SK-N-SH (cell line): ENCODE measurements around the gene BLOC1S3. TPM values are rescaled to one million over a fixed set of nuclear protein-coding genes. Genes with fewer than 3 reads are reported as not detected.
A peak's percentile ranks its signal among the peaks of the same experiment; 100 is the strongest.

ENCODE experiments used
- CTCF ChIA-PET: fragments of 300-600, 350-600 bp; formaldehyde crosslinking; extraction: SDS; loops from one replicate; lab custom pipeline; 2021; lab: Yijun Ruan, JAX
- POLR2A ChIA-PET: fragments of 350-600 bp; sonication (Branson Sonifier 250); formaldehyde crosslinking; extraction: SDS; loops from one replicate; lab custom pipeline; 2020; ENCODE audit warnings: antibody characterized with exemption, inconsistent platforms; lab: Yijun Ruan, JAX
- DNase-seq: peaks from one replicate; pipeline ENCODE4 v3.0.0; 2012
- H2AFZ ChIP-seq: fragments of 200-600 bp; sonication (generic); 2 replicates; pipeline ENCODE4 v1.8.1; 2016; ENCODE audit warnings: antibody characterized with exemption, mild to moderate bottlenecking, low read depth
- H3F3A ChIP-seq: fragments of 200-600 bp; sonication (generic); replicated peaks from 2 replicates; pipeline ENCODE3; 2016; ENCODE audit warnings: antibody characterized with exemption, mild to moderate bottlenecking; ENCODE audit not compliant: insufficient read depth
- H3K27ac ChIP-seq, 2 experiments: fragments of 200-500 bp in 1 of 2; fragments of 200-600 bp in 1 of 2; sonication (Bioruptor generic) in 1 of 2; sonication (generic), shearing (Covaris generic) in 1 of 2; 2 replicates each; pipeline versions ENCODE4 v1.5.1 to v1.6.1; 2014 to 2016; ENCODE audit warnings: low read depth in 2 of 2, inconsistent platforms in 1 of 2, low read length in 1 of 2, mild to moderate bottlenecking in 1 of 2, mixed read lengths in 1 of 2
- H3K27me3 ChIP-seq: fragments of 200-600 bp; sonication (generic), shearing (Covaris generic); 2 replicates; pipeline ENCODE4 v1.6.1; 2016; ENCODE audit warnings: mixed run types; ENCODE audit not compliant: insufficient read depth
- H3K36me3 ChIP-seq, 2 experiments: fragments of 200-500 bp in 1 of 2; fragments of 200-600 bp in 1 of 2; sonication (Bioruptor generic) in 1 of 2; sonication (generic) in 1 of 2; replicated peaks in 1 of 2; 2 replicates each; pipeline versions ENCODE3 to v1.5.1; 2014 to 2016; ENCODE audit warnings: low read length in 1 of 2, mild to moderate bottlenecking in 1 of 2; ENCODE audit not compliant: insufficient read depth in 2 of 2, control insufficient read depth in 1 of 2
- H3K4me1 ChIP-seq, 2 experiments: fragments of 200-500 bp in 1 of 2; fragments of 200-600 bp in 1 of 2; sonication (Bioruptor generic) in 1 of 2; sonication (generic), shearing (Covaris generic) in 1 of 2; 2 replicates each; pipeline versions ENCODE4 v1.5.1 to v1.6.1; 2014 to 2016; ENCODE audit warnings: low read depth in 1 of 2, low read length in 1 of 2, mixed run types in 1 of 2; ENCODE audit not compliant: insufficient read depth in 2 of 2, control insufficient read depth in 1 of 2
- H3K4me2 ChIP-seq: fragments of 200-600 bp; sonication (generic), shearing (Covaris generic); 2 replicates; pipeline ENCODE4 v1.6.1; 2017; ENCODE audit warnings: mixed run types
- H3K4me3 ChIP-seq, 2 experiments: fragments of 200-500 bp in 1 of 2; fragments of 200-600 bp in 1 of 2; sonication (Bioruptor generic) in 1 of 2; sonication (generic), shearing (Covaris generic) in 1 of 2; 2 replicates each; pipeline versions ENCODE4 v1.5.1 to v1.8.1; 2014 to 2016; ENCODE audit warnings: low read depth in 2 of 2, inconsistent platforms in 1 of 2, low read length in 1 of 2, mild to moderate bottlenecking in 1 of 2, mixed read lengths in 1 of 2, moderate library complexity in 1 of 2
- H3K79me2 ChIP-seq: fragments of 200-600 bp; sonication (generic); 2 replicates; pipeline ENCODE4 v1.8.1; 2017; ENCODE audit warnings: mild to moderate bottlenecking; ENCODE audit not compliant: insufficient read depth
- H3K9ac ChIP-seq: fragments of 200-600 bp; sonication (generic); 2 replicates; pipeline ENCODE4 v1.6.1; 2017; ENCODE audit warnings: mixed run types
- H3K9me2 ChIP-seq: fragments of 200-600 bp; sonication (generic); 2 replicates; pipeline ENCODE4 v1.6.1; 2017; ENCODE audit warnings: mixed run types
- H3K9me3 ChIP-seq: fragments of 200-600 bp; sonication (generic); 2 replicates; pipeline ENCODE4 v1.6.1; 2017; ENCODE audit warnings: mixed run types, mild to moderate bottlenecking, moderate library complexity
- H4K20me1 ChIP-seq: fragments of 200-600 bp; sonication (generic); 2 replicates; pipeline ENCODE4 v1.6.1; 2017; ENCODE audit warnings: mild to moderate bottlenecking, mixed run types; ENCODE audit not compliant: insufficient read depth
- CHD2 ChIP-seq: fragments of 150-350 bp; IDR thresholded peaks from 2 replicates; pipeline ENCODE4 v1.6.1; 2018; ENCODE audit warnings: low read length; ENCODE audit not compliant: partially characterized antibody
- CTCF ChIP-seq: fragments of 200-600 bp; sonication (generic); IDR thresholded peaks from 2 replicates; pipeline ENCODE4 v1.6.1; 2017; ENCODE audit warnings: antibody characterized with exemption, mild to moderate bottlenecking, moderate library complexity
- ELF1 ChIP-seq: IDR thresholded peaks from 2 replicates; pipeline ENCODE4 v1.4.0; 2012
- EP300 ChIP-seq, 2 experiments: IDR thresholded peaks; 2 replicates each; pipeline versions ENCODE4 v1.4.0 to v1.6.1; 2012; ENCODE audit warnings: borderline replicate concordance in 1 of 2, low read depth in 1 of 2, low read length in 1 of 2
- EZH2phosphoT487 ChIP-seq: fragments of 200-600 bp; sonication (generic); IDR thresholded peaks from 2 replicates; pipeline ENCODE4 v1.6.1; 2017; ENCODE audit warnings: low read depth, mixed run types, mild to moderate bottlenecking, antibody characterized with exemption, moderate library complexity, borderline replicate concordance
- FOXM1 ChIP-seq: IDR thresholded peaks from 2 replicates; pipeline ENCODE4 v1.4.0; 2012; ENCODE audit warnings: low read depth, mild to moderate bottlenecking
- JUND ChIP-seq: IDR thresholded peaks from 2 replicates; pipeline ENCODE4 v1.4.0; 2012
- NFIC ChIP-seq: IDR thresholded peaks from 2 replicates; pipeline ENCODE4 v1.4.0; 2012; ENCODE audit warnings: borderline replicate concordance
- PBX3 ChIP-seq: IDR thresholded peaks from 2 replicates; pipeline ENCODE4; 2012
- RAD21 ChIP-seq: IDR thresholded peaks from 2 replicates; pipeline ENCODE4 v1.6.1; 2012; ENCODE audit warnings: mild to moderate bottlenecking, low read length
- RFX5 ChIP-seq: IDR thresholded peaks from 2 replicates; pipeline ENCODE4 v1.6.1; 2012; ENCODE audit warnings: mild to moderate bottlenecking, improper control_type of control experiment, low read length
- RXRA ChIP-seq: IDR thresholded peaks from 2 replicates; pipeline ENCODE4 v1.4.0; 2012; ENCODE audit warnings: low read depth, mild to moderate bottlenecking, borderline replicate concordance
- SIN3A ChIP-seq: IDR thresholded peaks from 2 replicates; pipeline ENCODE4 v1.6.1; 2012; ENCODE audit warnings: low read depth, mild to moderate bottlenecking, low read length, moderate library complexity, borderline replicate concordance
- SMC3 ChIP-seq: IDR thresholded peaks from 2 replicates; pipeline ENCODE4 v1.6.1; 2012; ENCODE audit warnings: low read depth, low read length, improper control_type of control experiment
- TEAD4 ChIP-seq: IDR thresholded peaks from 2 replicates; pipeline ENCODE4 v1.4.0; 2012; ENCODE audit warnings: mild to moderate bottlenecking, borderline replicate concordance; ENCODE audit not compliant: insufficient read depth
- USF1 ChIP-seq: IDR thresholded peaks from 2 replicates; pipeline ENCODE4 v1.4.0; 2012; ENCODE audit warnings: low read depth, borderline replicate concordance
- ZBTB33 ChIP-seq: IDR thresholded peaks from 2 replicates; pipeline ENCODE4 v1.4.0; 2012; ENCODE audit warnings: low read depth, borderline replicate concordance
- WGBS: methylation state at CpG from one replicate; pipeline ENCODE4 v1.1.6; 2017; ENCODE audit warnings: low lambda C conversion rate; 5-methylcytosine and 5-hydroxymethylcytosine counted together
- polyA plus RNA-seq, 3 experiments: library from polyadenylated mRNA; depleted of rRNA; stranded (reverse); fragments of >200 nt; gene quantifications; 2 replicates each; pipeline ENCODE4 v1.2.3, GENCODE V29; 2012

BLOC1S3 gene
- polyA plus RNA-seq, 1 of the 3 experiments (the other 2 are of a cell fraction), result 3.0 TPM

GRCh38 chr19:45137179-45137761 is 41.3 kb upstream of the BLOC1S3 start:
- TF ChIP-seq RAD21 (no peak), SIN3A (no peak), CTCF (no peak), RXRA (no peak), ELF1 (no peak), TEAD4 (no peak), RFX5 (no peak), NFIC (no peak), JUND (no peak), USF1 (no peak), EZH2phosphoT487 (no peak), SMC3 (no peak), EP300 (IDR thresholded peaks at IDR 0.05; ENCODE audit: borderline replicate concordance in 1 of 2, low read depth in 1 of 2, low read length in 1 of 2) (no peak), PBX3 (no peak), CHD2 (no peak), ZBTB33 (no peak), FOXM1 (no peak)
- Histone ChIP-seq H3K27me3 (no peaks in the 10 kb centered on the region), H3K4me1 (peaks cover 0 to 23% of the 10 kb centered on the region in 2 experiments; a peak in 1 of 4 replicates), H3K9me3 (no peaks in the 10 kb centered on the region), H3K36me3 (peaks cover 0 to 12% of the 10 kb centered on the region in 2 experiments), H3K9ac (no peak overlapping the region), H3F3A (no peaks in the 10 kb centered on the region), H2AFZ (no peak overlapping the region), H3K9me2 (no peaks in the 10 kb centered on the region), H3K79me2 (peaks cover 53% of the 10 kb centered on the region; the same call in 1 of the 2 replicates), H3K4me3 (no peak overlapping the region), H3K27ac (peak overlapping the region in 1 of 2 experiments; percentile 75; a peak in 2 of 4 replicates), H3K4me2 (no peak overlapping the region), H4K20me1 (0 out of 2 replicates have a peak, but pooled peaks cover 9% of the 10 kb centered on the region)
- CTCF ChIA-PET, result interaction anchor here (0.9 to 5.0 kb wide), 8 partner anchors 9 to 202 kb away, joined by 3 to 24 read pairs (median 6); partner anchors contain the start of gene PPP1R37
- DNase-seq, result peak; percentile 63
- WGBS, result 91% methylated on average over 17 of the region's 17 CpGs
- POLR2A ChIA-PET, result interaction anchor here (1.2 kb wide), 1 partner anchor 17 kb away, joined by 3 read pairs; no protein-coding TSS in a partner anchor
